Caco-2 (cell line): ENCODE measurements around the gene CA4. TPM values are rescaled to one million over a fixed set of nuclear protein-coding genes. Genes with fewer than 3 reads are reported as not detected.

ENCODE experiments used
- BruUV-seq: library from RNA; stranded (reverse); fragments of 400-500 nt; replicated peaks from 2 replicates; lab custom pipeline; 2021; lab: Mats Ljungman, UMichigan
- CTCF ChIA-PET: fragments of 300-600 bp; sonication (Branson Sonifier 250); formaldehyde crosslinking; loops from one replicate; lab custom pipeline; 2022; ENCODE audit warnings: antibody characterized with exemption; lab: Charles Lee
- POLR2A ChIA-PET: fragments of 300-600 bp; sonication (Branson Sonifier 250); formaldehyde crosslinking; loops from one replicate; lab custom pipeline; 2022; ENCODE audit warnings: antibody characterized with exemption; lab: Charles Lee
- DNase-seq, 2 experiments: peaks; one replicate each; pipeline versions ENCODE4 v3.0.0 to v3.0.0-alpha.2; 2020 to 2022
- H3K27me3 ChIP-seq: replicated peaks from 2 replicates; pipeline ENCODE4 v1.6.0; 2011; ENCODE audit warnings: low read length; ENCODE audit not compliant: control insufficient read depth, insufficient read depth
- H3K36me3 ChIP-seq: 2 replicates; pipeline ENCODE4 v1.5.1; 2011; ENCODE audit warnings: low read length; ENCODE audit not compliant: control insufficient read depth, insufficient read depth
- H3K4me1 ChIP-seq: fragments of 250-450 bp; sonication (Bioruptor Pico); 2 replicates; pipeline ENCODE4 v1.5.1; 2020; ENCODE audit warnings: mild to moderate bottlenecking
- H3K4me3 ChIP-seq: 2 replicates; pipeline ENCODE4 v1.5.1; 2011; ENCODE audit warnings: low read depth, mild to moderate bottlenecking, control low read depth, low read length
- H3K9me3 ChIP-seq: fragments of 250-450 bp; sonication (Bioruptor Pico); 2 replicates; pipeline ENCODE4 v1.5.1; 2020; ENCODE audit warnings: mild to moderate bottlenecking, moderate library complexity
- H3K27ac Mint-ChIP-seq: one replicate; pipeline ENCODE4 v1.8.0; 2022; ENCODE audit warnings: mixed read lengths; ENCODE audit not compliant: unreplicated experiment
- H3K27me3 Mint-ChIP-seq: one replicate; pipeline ENCODE4 v1.8.0; 2022; ENCODE audit warnings: mixed read lengths; ENCODE audit not compliant: insufficient read depth, unreplicated experiment
- H3K36me3 Mint-ChIP-seq: one replicate; pipeline ENCODE4 v1.8.0; 2022; ENCODE audit warnings: mild to moderate bottlenecking, mixed read lengths; ENCODE audit not compliant: insufficient read depth, unreplicated experiment
- H3K4me1 Mint-ChIP-seq: one replicate; pipeline ENCODE4 v1.8.0; 2022; ENCODE audit warnings: low read depth, mixed read lengths; ENCODE audit not compliant: unreplicated experiment
- H3K4me3 Mint-ChIP-seq: one replicate; pipeline ENCODE4 v1.8.0; 2022; ENCODE audit warnings: mild to moderate bottlenecking, moderate library complexity, mixed read lengths; ENCODE audit not compliant: unreplicated experiment
- H3K9me3 Mint-ChIP-seq: one replicate; pipeline ENCODE4 v1.8.0; 2022; ENCODE audit warnings: mixed read lengths; ENCODE audit not compliant: unreplicated experiment
- intact Hi-C: fragments of 100-400 bp; cut with micrococcal nuclease; formaldehyde crosslinking; loops from one replicate; pipeline ENCODE4 v1.10.0; 2022; ENCODE audit not compliant: unreplicated experiment
- total RNA-seq: library from RNA; stranded (reverse); gene quantifications from 2 replicates; pipeline ENCODE4 v1.2.3, GENCODE V29; 2022
- TF ChIP-seq, protein P1 (sequence below), 2 experiments: fragments of 200-600 bp in 1 of 2; IDR thresholded peaks; 1 replicate in 1 of 2; 2 replicates in 1 of 2; pipeline versions ENCODE4 v1.5.1 to v1.8.0; 2011 to 2022; ENCODE audit warnings: antibody characterized with exemption in 1 of 2, control low read depth in 1 of 2, inconsistent platforms in 1 of 2, low read depth in 1 of 2, low read length in 1 of 2, mild to moderate bottlenecking in 1 of 2, moderate library complexity in 1 of 2; ENCODE audit not compliant: insufficient read depth in 1 of 2, severe bottlenecking in 1 of 2, unreplicated experiment in 1 of 2

The CA4 gene
- total RNA-seq, 1 experiment from 2014 or later = not detected

DNA sequence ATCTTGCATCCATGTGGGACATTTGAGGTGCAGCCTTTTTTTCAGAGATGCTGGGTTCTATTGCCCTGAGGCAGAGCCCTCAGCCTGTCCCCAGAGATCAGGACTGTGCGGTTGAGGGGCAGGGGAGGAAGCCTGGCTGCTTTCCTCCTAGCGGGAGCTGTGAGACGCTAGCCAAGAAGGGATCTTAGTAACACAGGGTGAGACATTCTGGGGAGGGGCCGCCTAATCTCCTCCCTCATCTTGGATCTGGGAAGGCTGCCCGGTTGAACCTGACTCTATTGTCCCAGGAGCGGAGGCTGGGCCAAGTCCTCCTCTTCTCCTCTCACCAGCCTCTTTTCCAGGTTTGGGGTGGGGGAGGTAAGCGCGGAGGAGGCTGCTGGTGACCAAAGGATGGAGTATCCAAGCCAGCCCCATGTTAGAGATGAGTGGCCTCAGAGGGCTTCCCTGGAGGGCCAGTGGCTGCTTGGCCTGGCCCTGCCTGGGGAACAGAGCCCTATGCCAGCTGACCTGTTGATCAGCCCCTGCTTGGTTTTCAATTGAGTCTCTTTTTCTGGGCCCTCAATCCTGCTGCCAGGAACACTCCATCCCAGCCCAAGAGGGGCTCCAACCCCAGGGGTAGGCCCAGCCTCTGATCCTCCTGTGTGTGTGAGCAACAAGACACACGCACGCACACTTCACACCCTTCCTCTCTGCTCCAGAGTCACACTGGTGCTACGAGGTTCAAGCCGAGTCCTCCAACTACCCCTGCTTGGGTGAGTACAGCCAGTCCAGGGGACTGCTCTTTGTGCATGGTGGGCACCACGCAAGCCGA lies 5.0 kb downstream of the CA4 start:
- no peak overlapping the region for H3K4me3 Mint-ChIP-seq
- H3K4me1 ChIP-seq = peaks cover 20% of the 10 kb centered on the region
- BruUV-seq = no TSS peak
- no peaks in the 10 kb centered on the region for H3K36me3 ChIP-seq
- no peak overlapping the region for H3K4me3 ChIP-seq
- DNase-seq = peak in 1 of 2 experiments; percentile 20
- H3K27me3 Mint-ChIP-seq = no peaks in the 10 kb centered on the region
- H3K36me3 Mint-ChIP-seq = no peaks in the 10 kb centered on the region
- POLR2A ChIA-PET = no interaction called here
- intact Hi-C loops = no loop called here
- H3K27me3 ChIP-seq = no peaks in the 10 kb centered on the region
- H3K27ac Mint-ChIP-seq = no peak overlapping the region
- H3K9me3 ChIP-seq = no peaks in the 10 kb centered on the region
- CTCF ChIA-PET = interaction anchor here (0.6 kb wide), 1 partner anchor 13 kb away, joined by 4 read pairs; no protein-coding TSS in a partner anchor
- no peaks in the 10 kb centered on the region for H3K9me3 Mint-ChIP-seq
- H3K4me1 Mint-ChIP-seq = no peaks in the 10 kb centered on the region
- TF ChIP-seq, protein P1, sequence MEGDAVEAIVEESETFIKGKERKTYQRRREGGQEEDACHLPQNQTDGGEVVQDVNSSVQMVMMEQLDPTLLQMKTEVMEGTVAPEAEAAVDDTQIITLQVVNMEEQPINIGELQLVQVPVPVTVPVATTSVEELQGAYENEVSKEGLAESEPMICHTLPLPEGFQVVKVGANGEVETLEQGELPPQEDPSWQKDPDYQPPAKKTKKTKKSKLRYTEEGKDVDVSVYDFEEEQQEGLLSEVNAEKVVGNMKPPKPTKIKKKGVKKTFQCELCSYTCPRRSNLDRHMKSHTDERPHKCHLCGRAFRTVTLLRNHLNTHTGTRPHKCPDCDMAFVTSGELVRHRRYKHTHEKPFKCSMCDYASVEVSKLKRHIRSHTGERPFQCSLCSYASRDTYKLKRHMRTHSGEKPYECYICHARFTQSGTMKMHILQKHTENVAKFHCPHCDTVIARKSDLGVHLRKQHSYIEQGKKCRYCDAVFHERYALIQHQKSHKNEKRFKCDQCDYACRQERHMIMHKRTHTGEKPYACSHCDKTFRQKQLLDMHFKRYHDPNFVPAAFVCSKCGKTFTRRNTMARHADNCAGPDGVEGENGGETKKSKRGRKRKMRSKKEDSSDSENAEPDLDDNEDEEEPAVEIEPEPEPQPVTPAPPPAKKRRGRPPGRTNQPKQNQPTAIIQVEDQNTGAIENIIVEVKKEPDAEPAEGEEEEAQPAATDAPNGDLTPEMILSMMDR (IDR thresholded peaks at IDR 0.05; ENCODE audit: insufficient read depth in 1 of 2, low read depth in 1 of 2, low read length in 1 of 2, severe bottlenecking in 1 of 2, unreplicated experiment in 1 of 2) = no peak

DNA sequence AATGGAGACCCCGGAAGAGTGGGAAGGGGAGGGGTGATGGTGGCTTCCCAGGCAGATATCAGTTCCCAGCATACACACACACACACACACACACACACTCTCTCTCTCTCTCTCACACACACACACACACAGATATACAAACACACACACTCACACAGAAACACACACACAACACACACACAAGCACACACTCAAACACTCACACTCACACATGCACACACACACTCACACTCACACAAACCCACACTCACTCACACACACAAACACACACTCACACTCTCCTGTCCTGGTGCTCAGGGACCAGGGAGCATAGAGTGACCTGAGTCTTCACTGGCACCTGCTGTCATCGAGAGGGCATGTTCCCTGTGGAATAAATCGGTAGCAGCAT lies 5.6 kb downstream of the CA4 start:
- no peaks in the 10 kb centered on the region for H3K36me3 Mint-ChIP-seq
- peak in 1 of 2 experiments; percentile 7 for DNase-seq
- Histone ChIP-seq H3K4me1 (peaks cover 15% of the 10 kb centered on the region), H3K9me3 (no peaks in the 10 kb centered on the region), H3K36me3 (no peaks in the 10 kb centered on the region), H3K4me3 (no peak overlapping the region), H3K27me3 (no peaks in the 10 kb centered on the region)
- no peaks in the 10 kb centered on the region for H3K27me3 Mint-ChIP-seq
- H3K4me1 Mint-ChIP-seq = no peaks in the 10 kb centered on the region
- no peaks in the 10 kb centered on the region for H3K9me3 Mint-ChIP-seq
- TF ChIP-seq, protein P1 (IDR thresholded peaks at IDR 0.05; ENCODE audit: insufficient read depth in 1 of 2, low read depth in 1 of 2, low read length in 1 of 2, severe bottlenecking in 1 of 2, unreplicated experiment in 1 of 2) = no peak
- ChIA-PET CTCF (no interaction called here), POLR2A (no interaction called here)
- H3K27ac Mint-ChIP-seq = no peak overlapping the region
- intact Hi-C loops = no loop called here
- H3K4me3 Mint-ChIP-seq = no peak overlapping the region
- BruUV-seq = no TSS peak

DNA sequence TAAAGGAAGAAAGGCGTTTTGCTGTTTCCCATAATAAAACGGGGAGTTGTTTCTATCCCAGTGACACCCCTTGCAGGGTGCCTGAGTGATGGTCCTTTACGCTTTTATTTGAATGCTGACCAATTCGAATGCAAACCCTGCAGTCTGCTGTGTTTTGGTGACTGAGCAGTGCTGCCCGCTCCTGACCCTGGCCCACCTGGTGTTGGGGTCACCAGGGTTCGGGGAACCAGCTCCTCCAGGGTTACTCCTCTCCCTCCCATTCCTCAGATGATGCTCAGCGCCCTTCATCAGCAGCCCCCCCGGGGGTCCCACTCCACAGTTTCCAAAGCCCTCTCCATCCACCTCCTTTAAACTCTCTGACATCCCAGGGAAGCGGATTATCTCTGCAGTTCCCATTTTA lies 6.0 kb downstream of the CA4 start:
- no peaks in the 10 kb centered on the region for H3K27me3 ChIP-seq
- H3K9me3 Mint-ChIP-seq = no peaks in the 10 kb centered on the region
- H3K27me3 Mint-ChIP-seq = no peaks in the 10 kb centered on the region
- BruUV-seq = no TSS peak
- H3K27ac Mint-ChIP-seq = no peak overlapping the region
- peaks cover 13% of the 10 kb centered on the region for H3K4me1 ChIP-seq
- TF ChIP-seq, protein P1 (IDR thresholded peaks at IDR 0.05; ENCODE audit: insufficient read depth in 1 of 2, low read depth in 1 of 2, low read length in 1 of 2, severe bottlenecking in 1 of 2, unreplicated experiment in 1 of 2) = no peak
- ChIA-PET CTCF (no interaction called here), POLR2A (no interaction called here)
- no peaks in the 10 kb centered on the region for H3K9me3 ChIP-seq
- no peaks in the 10 kb centered on the region for H3K36me3 ChIP-seq
- no peak overlapping the region for H3K4me3 Mint-ChIP-seq
- intact Hi-C loops = no loop called here
- peaks cover 2% of the 10 kb centered on the region for H3K4me1 Mint-ChIP-seq
- no peak overlapping the region for H3K4me3 ChIP-seq
- no peaks in the 10 kb centered on the region for H3K36me3 Mint-ChIP-seq
- DNase-seq = peak in 1 of 2 experiments; percentile 4
